Measurements from ENCODE around the gene PLXNA4. TPM values are rescaled to one million over a fixed set of nuclear protein-coding genes. Genes with fewer than 3 reads are reported as not detected.

PLXNA4 gene
- total and polyA plus RNA-seq, 7 experiments from 2014 or later = 0.05 to 31.6 (median 1.1) TPM

GRCh38 chr7:132546366-132547127, 29.7 kb downstream of the PLXNA4 start:
- DNase-seq = no peak
- ATAC-seq = no peak
- peaks cover 0 to 13% (median 0%) of the 10 kb centered on the region in 3 experiments for H3K9me3 ChIP-seq (ENCODE audit: control insufficient read depth in 2 of 3, low read length in 3 of 3)
- ChIA-PET CTCF (no interaction called here), POLR2A (no interaction called here)
- Mint-ChIP-seq H3K27ac (no peak overlapping the region), H3K27me3 (peaks cover 0 to 21% (median 15%) of the 10 kb centered on the region in 5 donors), H3K4me1 (peaks cover 0 to 26% (median 0%) of the 10 kb centered on the region in 7 donors), H3K4me3 (no peak overlapping the region), H3K9me3 (peaks cover 14 to 45% (median 20%) of the 10 kb centered on the region in 11 donors), H3K36me3 (peaks cover 10 to 52% (median 15%) of the 10 kb centered on the region in 5 donors)
- H3K36me3 ChIP-seq (ENCODE audit: control insufficient read depth in 2 of 3, insufficient read depth in 3 of 3, low read length in 3 of 3) = no peaks in the 10 kb centered on the region
- H3K4me3 ChIP-seq (ENCODE audit: low read length) = no peak overlapping the region
- H3K4me1 ChIP-seq (ENCODE audit: control insufficient read depth in 2 of 2, insufficient read depth in 2 of 2, low read length in 2 of 2) = no peaks in the 10 kb centered on the region
- no peak overlapping the region for H3K27ac ChIP-seq (ENCODE audit: low read depth, low read length)
- H3K27me3 ChIP-seq (ENCODE audit: control insufficient read depth in 2 of 2, insufficient read depth in 2 of 2, low read length in 2 of 2) = no peaks in the 10 kb centered on the region
- intact Hi-C loops (cut with micrococcal nuclease) = no loop called here

DNA sequence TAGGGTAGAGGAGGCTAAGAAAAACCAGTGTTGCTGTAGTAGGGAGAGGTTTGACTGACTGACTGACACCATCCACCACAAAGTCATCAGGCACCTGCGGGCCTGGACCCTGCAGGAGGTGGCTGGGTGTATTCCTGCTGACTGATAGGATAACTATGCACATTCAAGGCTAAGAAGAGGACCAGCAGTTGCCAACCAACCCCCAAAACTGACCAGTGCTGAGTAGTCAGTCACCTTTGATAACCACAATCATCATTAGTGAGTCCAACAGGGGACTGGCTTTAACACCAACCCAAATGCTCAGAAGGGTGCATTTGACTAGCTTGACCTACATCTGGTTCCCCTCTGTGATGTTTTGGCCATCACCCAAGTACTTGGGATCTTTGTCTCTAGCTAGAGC, 30.5 kb downstream of the PLXNA4 start:
- ChIA-PET POLR2A (no interaction called here), CTCF (no interaction called here)
- H3K9me3 Mint-ChIP-seq = peaks cover 7 to 43% (median 13%) of the 10 kb centered on the region in 11 donors
- intact Hi-C loops (cut with micrococcal nuclease) = no loop called here
- Histone ChIP-seq H3K9me3 (ENCODE audit: control insufficient read depth in 2 of 3, low read length in 3 of 3) (peaks cover 0 to 5% (median 0%) of the 10 kb centered on the region in 3 experiments), H3K4me1 (ENCODE audit: control insufficient read depth in 2 of 2, insufficient read depth in 2 of 2, low read length in 2 of 2) (no peaks in the 10 kb centered on the region), H3K27me3 (ENCODE audit: control insufficient read depth in 2 of 2, insufficient read depth in 2 of 2, low read length in 2 of 2) (no peaks in the 10 kb centered on the region), H3K27ac (ENCODE audit: low read depth, low read length) (no peak overlapping the region), H3K36me3 (ENCODE audit: control insufficient read depth in 2 of 3, insufficient read depth in 3 of 3, low read length in 3 of 3) (no peaks in the 10 kb centered on the region), H3K4me3 (ENCODE audit: low read length) (no peak overlapping the region)
- DNase-seq (no peak), ATAC-seq (no peak)
- H3K36me3 Mint-ChIP-seq = peaks cover 2 to 49% (median 12%) of the 10 kb centered on the region in 5 donors
- no peak overlapping the region for H3K4me3 Mint-ChIP-seq
- no peak overlapping the region for H3K27ac Mint-ChIP-seq
- peaks cover 0 to 29% (median 0%) of the 10 kb centered on the region in 7 donors for H3K4me1 Mint-ChIP-seq
- peaks cover 0 to 20% (median 9%) of the 10 kb centered on the region in 5 donors for H3K27me3 Mint-ChIP-seq

DNA sequence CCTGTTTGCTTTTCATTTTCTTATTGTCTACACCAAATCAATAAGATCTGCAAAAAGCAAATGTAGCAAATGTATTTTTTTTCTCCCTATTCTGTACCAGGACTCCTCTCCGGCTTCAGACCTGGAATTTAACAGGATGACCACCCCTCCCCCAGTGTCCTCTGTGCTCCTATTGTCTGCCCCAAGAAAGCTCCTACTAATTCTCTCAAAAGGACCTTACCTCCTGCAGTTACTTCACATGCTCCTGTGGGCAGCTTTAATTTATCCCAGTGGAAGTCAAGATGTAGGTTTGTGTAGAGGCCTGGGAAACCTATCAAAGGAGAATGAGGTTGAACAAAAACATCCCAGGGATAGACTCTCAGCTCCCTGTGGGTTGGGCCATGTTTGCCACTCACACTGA, 31.3 kb downstream of the PLXNA4 start:
- CTCF ChIA-PET = no interaction called here
- peaks cover 0 to 29% (median 0%) of the 10 kb centered on the region in 7 donors for H3K4me1 Mint-ChIP-seq

DNA sequence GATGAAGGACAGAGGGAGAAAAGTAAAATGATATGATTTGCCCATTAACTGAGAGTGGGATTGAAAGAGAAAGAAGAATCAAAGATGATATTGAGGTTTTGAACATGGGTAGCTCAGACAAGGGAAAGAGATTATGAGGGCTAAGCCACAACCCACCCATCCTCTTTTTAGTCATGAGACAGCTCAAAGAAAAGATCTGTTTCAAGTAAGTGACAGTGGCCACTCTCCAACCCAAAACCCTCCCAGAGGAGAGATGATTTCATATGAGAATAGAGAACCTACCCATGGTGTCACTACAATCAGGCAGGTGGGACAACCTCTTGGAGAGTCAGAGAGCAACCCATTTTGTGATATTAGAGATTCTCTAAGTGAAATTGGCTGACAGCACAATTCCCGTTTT, 32.2 kb downstream of the PLXNA4 start:
- Mint-ChIP-seq H3K27me3 (peaks cover 0 to 17% (median 4%) of the 10 kb centered on the region in 5 donors), H3K27ac (no peak overlapping the region), H3K9me3 (peaks cover 3 to 29% (median 7%) of the 10 kb centered on the region in 11 donors), H3K36me3 (peaks cover 0 to 43% (median 9%) of the 10 kb centered on the region in 5 donors), H3K4me1 (peaks cover 0 to 29% (median 0%) of the 10 kb centered on the region in 7 donors), H3K4me3 (peak overlapping the region in 1 of 10 donors; percentile 15)
- no peaks in the 10 kb centered on the region for H3K36me3 ChIP-seq (ENCODE audit: control insufficient read depth in 2 of 3, insufficient read depth in 3 of 3, low read length in 3 of 3)
- H3K27me3 ChIP-seq (ENCODE audit: control insufficient read depth in 2 of 2, insufficient read depth in 2 of 2, low read length in 2 of 2) = no peaks in the 10 kb centered on the region
- H3K4me3 ChIP-seq (ENCODE audit: low read length) = no peak overlapping the region
- intact Hi-C loops (cut with micrococcal nuclease) = no loop called here
- no peak overlapping the region for H3K27ac ChIP-seq (ENCODE audit: low read depth, low read length)
- DNase-seq = no peak
- no peaks in the 10 kb centered on the region for H3K4me1 ChIP-seq (ENCODE audit: control insufficient read depth in 2 of 2, insufficient read depth in 2 of 2, low read length in 2 of 2)
- no peak for ATAC-seq
- CTCF ChIA-PET = no interaction called here
- POLR2A ChIA-PET = no interaction called here
- H3K9me3 ChIP-seq (ENCODE audit: control insufficient read depth in 2 of 3, low read length in 3 of 3) = no peaks in the 10 kb centered on the region

More for the DNA sequence above, 31.3 kb downstream of the PLXNA4 start:
- H3K4me3 Mint-ChIP-seq = no peak overlapping the region
- H3K36me3 Mint-ChIP-seq = peaks cover 0 to 48% (median 9%) of the 10 kb centered on the region in 5 donors
- Histone ChIP-seq H3K36me3 (ENCODE audit: control insufficient read depth in 2 of 3, insufficient read depth in 3 of 3, low read length in 3 of 3) (no peaks in the 10 kb centered on the region), H3K4me1 (ENCODE audit: control insufficient read depth in 2 of 2, insufficient read depth in 2 of 2, low read length in 2 of 2) (no peaks in the 10 kb centered on the region), H3K27me3 (ENCODE audit: control insufficient read depth in 2 of 2, insufficient read depth in 2 of 2, low read length in 2 of 2) (no peaks in the 10 kb centered on the region), H3K4me3 (ENCODE audit: low read length) (no peak overlapping the region), H3K27ac (ENCODE audit: low read depth, low read length) (no peak overlapping the region), H3K9me3 (ENCODE audit: control insufficient read depth in 2 of 3, low read length in 3 of 3) (no peaks in the 10 kb centered on the region)
- ATAC-seq = no peak
- intact Hi-C loops (cut with micrococcal nuclease) = no loop called here
- DNase-seq = no peak
- POLR2A ChIA-PET = no interaction called here
- H3K9me3 Mint-ChIP-seq = peaks cover 5 to 35% (median 10%) of the 10 kb centered on the region in 11 donors
- H3K27me3 Mint-ChIP-seq = peaks cover 0 to 23% (median 6%) of the 10 kb centered on the region in 5 donors
- no peak overlapping the region for H3K27ac Mint-ChIP-seq

DNA sequence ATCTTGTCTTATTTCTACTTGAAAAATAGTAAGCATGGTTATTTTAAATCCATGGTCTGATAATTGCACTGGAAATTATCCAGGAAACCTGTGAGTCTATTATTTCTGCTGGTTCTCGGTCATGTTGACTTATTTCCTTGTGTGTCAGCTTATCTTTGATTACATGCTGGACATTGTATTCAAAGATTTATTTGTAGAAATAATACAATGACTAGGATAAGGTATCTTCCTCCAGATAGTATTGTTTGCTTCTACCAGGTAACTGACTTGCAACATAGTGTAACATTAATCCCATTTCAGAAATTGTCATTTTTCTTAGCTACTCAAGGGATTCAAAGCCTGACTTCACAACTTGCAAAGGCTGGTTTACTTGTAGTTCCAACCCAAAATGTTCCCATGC, 33.4 kb downstream of the PLXNA4 start:
- H3K27ac Mint-ChIP-seq = no peak overlapping the region

GRCh38 chr7:132541656-132542055, 34.6 kb downstream of the PLXNA4 start:
- no peaks in the 10 kb centered on the region for H3K4me1 ChIP-seq (ENCODE audit: control insufficient read depth in 2 of 2, insufficient read depth in 2 of 2, low read length in 2 of 2)
- CTCF ChIA-PET = no interaction called here
- Mint-ChIP-seq H3K4me1 (peaks cover 0 to 29% (median 0%) of the 10 kb centered on the region in 7 donors), H3K27me3 (peaks cover 0 to 15% (median 0%) of the 10 kb centered on the region in 5 donors), H3K4me3 (no peak overlapping the region), H3K9me3 (peaks cover 3 to 29% (median 7%) of the 10 kb centered on the region in 11 donors), H3K27ac (no peak overlapping the region), H3K36me3 (peaks cover 0 to 37% (median 9%) of the 10 kb centered on the region in 5 donors)
- DNase-seq (no peak), ATAC-seq (no peak)
- no peak overlapping the region for H3K4me3 ChIP-seq (ENCODE audit: low read length)
- H3K27ac ChIP-seq (ENCODE audit: low read depth, low read length) = no peak overlapping the region
- no peaks in the 10 kb centered on the region for H3K36me3 ChIP-seq (ENCODE audit: control insufficient read depth in 2 of 3, insufficient read depth in 3 of 3, low read length in 3 of 3)
- POLR2A ChIA-PET = no interaction called here
- H3K9me3 ChIP-seq (ENCODE audit: control insufficient read depth in 2 of 3, low read length in 3 of 3) = no peaks in the 10 kb centered on the region
- intact Hi-C loops (cut with micrococcal nuclease) = no loop called here
- H3K27me3 ChIP-seq (ENCODE audit: control insufficient read depth in 2 of 2, insufficient read depth in 2 of 2, low read length in 2 of 2) = no peaks in the 10 kb centered on the region

More for the DNA sequence above, 33.4 kb downstream of the PLXNA4 start:
- Histone ChIP-seq H3K36me3 (ENCODE audit: control insufficient read depth in 2 of 3, insufficient read depth in 3 of 3, low read length in 3 of 3) (no peaks in the 10 kb centered on the region), H3K9me3 (ENCODE audit: control insufficient read depth in 2 of 3, low read length in 3 of 3) (no peaks in the 10 kb centered on the region), H3K27ac (ENCODE audit: low read depth, low read length) (no peak overlapping the region), H3K27me3 (ENCODE audit: control insufficient read depth in 2 of 2, insufficient read depth in 2 of 2, low read length in 2 of 2) (no peaks in the 10 kb centered on the region), H3K4me3 (ENCODE audit: low read length) (no peak overlapping the region), H3K4me1 (ENCODE audit: control insufficient read depth in 2 of 2, insufficient read depth in 2 of 2, low read length in 2 of 2) (no peaks in the 10 kb centered on the region)
- Mint-ChIP-seq H3K4me1 (peaks cover 0 to 30% (median 0%) of the 10 kb centered on the region in 7 donors), H3K4me3 (no peak overlapping the region), H3K9me3 (peaks cover 3 to 29% (median 7%) of the 10 kb centered on the region in 11 donors), H3K27me3 (peaks cover 0 to 15% (median 4%) of the 10 kb centered on the region in 5 donors), H3K36me3 (peaks cover 0 to 37% (median 9%) of the 10 kb centered on the region in 5 donors)
- ChIA-PET POLR2A (no interaction called here), CTCF (interaction anchor here (0.6 to 0.8 kb wide), 2 partner anchors 37 to 145 kb away, joined by 3 read pairs; no protein-coding TSS in a partner anchor)
- ATAC-seq (no peak), DNase-seq (no peak)
- intact Hi-C loops (cut with micrococcal nuclease) = no loop called here

Data from naive thymus-derived CD4-positive, alpha-beta T cell (primary cell).